ENCODE data around the gene CPB1. TPM values are rescaled to one million over a fixed set of nuclear protein-coding genes. Genes with fewer than 3 reads are reported as not detected.

CPB1 gene
- total RNA-seq, 2 donors from 2014 or later = 2.0 to 3.6 TPM

DNA sequence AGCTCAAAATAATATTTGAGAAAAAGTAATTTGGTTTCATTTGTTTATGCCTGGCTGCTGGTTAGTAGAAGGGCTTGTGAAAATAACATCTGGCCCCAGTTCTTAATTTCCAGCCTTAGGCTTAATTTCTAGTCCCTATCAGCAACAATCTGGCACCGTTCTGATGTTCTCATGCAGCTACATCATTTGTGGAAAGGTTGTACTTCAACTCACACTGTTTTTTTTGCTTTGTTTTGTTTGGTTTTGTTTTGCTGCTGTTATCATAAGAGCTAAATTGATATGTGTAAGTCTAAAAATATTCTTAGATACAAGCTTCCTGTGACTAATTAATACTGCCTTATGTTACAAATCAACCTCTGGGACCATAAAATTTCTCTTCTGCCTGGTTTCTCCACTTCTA, 46.4 kb downstream of the CPB1 start:
- intact Hi-C loops (cut with DNase I) = no loop called here

DNA sequence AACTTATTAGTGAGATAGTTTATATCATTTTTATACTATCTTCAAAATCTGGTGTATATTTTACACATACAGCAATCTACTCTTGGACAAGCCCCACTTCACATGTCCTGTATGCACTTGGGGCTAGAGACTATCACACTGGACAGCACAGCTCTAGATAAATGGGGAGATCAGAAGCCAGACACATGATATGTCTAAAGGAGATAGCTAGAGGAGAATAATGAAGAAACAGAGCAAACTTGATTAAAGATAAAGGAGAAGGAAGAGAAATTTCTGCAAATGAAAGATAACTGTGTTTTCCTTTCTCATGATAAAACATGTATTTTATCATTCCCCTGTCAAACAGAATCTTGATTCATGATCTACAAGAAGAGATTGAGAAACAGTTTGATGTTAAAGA, 50.5 kb downstream of the CPB1 start:
- no peak for DNase-seq (ENCODE audit: low spot score)
- intact Hi-C loops (cut with DNase I) = no loop called here

More for the DNA sequence above, 46.4 kb downstream of the CPB1 start:
- DNase-seq (ENCODE audit: low spot score) = no peak

- intact Hi-C loops (cut with DNase I) = no loop called here
- no peak for DNase-seq (ENCODE audit: low spot score)
Observed at GRCh38 chr3:148879256-148879655, 51.6 kb downstream of the CPB1 start.

DNA sequence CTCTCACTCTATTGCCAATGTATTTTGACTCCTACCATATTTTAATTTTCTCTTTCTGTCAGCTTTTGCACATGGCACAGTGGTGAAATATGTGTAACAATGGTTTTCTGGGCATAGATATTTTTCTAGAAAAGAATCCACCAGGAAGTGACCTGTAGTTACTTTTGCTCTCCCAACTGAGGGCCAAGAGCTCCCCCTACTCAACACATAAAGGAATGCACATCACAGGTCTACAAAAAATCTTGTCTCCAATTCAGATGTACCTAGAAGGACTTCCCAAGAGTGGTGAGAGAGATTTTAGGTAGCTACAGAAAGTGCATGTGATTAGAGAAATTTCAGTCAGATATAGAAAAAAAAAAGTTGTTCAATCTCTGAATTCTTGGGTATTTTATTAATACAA, 53.1 kb downstream of the CPB1 start:
- intact Hi-C loops (cut with DNase I) = no loop called here
- no peak for DNase-seq (ENCODE audit: low spot score)

DNA sequence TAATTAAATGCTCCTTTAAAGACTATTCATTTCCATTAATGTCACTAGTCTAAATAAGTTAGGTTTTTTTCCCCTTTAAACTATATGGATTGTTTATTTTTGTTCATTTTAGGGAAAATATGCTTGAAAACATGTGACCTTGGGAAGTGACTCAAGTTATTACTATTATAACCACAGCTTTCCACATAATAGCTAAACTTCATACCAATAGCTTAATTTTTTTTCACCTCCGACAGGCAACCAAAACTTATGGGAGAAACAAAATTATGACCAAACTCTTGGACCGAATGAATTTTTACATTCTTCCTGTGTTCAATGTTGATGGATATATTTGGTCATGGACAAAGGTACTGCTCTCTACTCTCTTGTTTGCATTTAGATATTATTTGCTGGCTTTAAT, 53.7 kb downstream of the CPB1 start:
- DNase-seq (ENCODE audit: low spot score) = no peak
- intact Hi-C loops (cut with DNase I) = no loop called here

GRCh38 chr3:148882288-148882687, 54.7 kb downstream of the CPB1 start:
- intact Hi-C loops (cut with DNase I) = no loop called here
- DNase-seq (ENCODE audit: low spot score) = no peak

DNA sequence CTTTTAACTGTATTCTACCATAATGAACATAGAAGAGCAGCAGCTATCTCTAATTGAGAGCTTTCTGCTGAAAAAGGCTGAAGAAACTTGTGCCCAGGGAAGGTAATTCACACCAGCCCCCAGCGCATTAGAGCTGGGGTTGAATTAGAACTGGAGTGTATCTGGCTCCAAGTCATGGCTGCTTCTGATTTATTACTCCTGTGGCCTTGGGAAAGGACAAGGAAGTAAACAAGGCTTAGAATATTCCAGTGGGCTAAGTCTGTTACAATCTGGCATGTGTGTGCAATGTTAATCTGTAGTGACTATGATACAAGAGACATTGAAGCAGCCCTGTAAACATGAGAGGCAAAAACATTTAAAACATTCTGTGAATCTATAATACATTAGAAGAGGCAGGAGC, 55.6 kb downstream of the CPB1 start:
- intact Hi-C loops (cut with DNase I) = no loop called here
- DNase-seq (ENCODE audit: low spot score) = no peak

- intact Hi-C loops (cut with DNase I) = no loop called here
- DNase-seq (ENCODE audit: low spot score) = no peak
Observed at GRCh38 chr3:148884261-148884660, 56.6 kb downstream of the CPB1 start.

DNA sequence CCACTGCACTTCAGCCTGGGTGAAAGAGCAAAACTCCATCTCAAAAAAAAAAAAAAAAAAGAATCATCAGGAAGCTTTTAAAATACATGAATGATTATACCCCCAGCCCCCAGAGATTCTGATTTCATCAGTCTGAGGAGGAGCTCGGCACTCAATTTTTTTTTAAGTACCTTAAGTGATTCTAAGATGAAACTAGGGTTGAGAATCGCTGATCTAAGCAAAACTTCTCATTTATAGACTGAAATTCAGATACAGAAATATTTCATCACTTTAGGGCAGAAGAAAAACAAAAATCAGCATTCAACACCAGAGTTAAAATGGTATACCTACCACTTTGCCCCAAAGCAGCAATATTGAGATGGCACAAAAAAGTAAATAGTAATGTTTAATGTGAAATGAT, 62.2 kb downstream of the CPB1 start:
- intact Hi-C loops (cut with DNase I) = no loop called here
- no peak for DNase-seq (ENCODE audit: low spot score)

- no peak for DNase-seq (ENCODE audit: low spot score)
- intact Hi-C loops (cut with DNase I) = no loop called here
Observed at GRCh38 chr3:148896062-148896461, 68.5 kb downstream of the CPB1 start.

- intact Hi-C loops (cut with DNase I) = no loop called here
- DNase-seq (ENCODE audit: low spot score) = no peak
Observed at GRCh38 chr3:148901987-148902791, 74.6 kb downstream of the CPB1 start.

DNA sequence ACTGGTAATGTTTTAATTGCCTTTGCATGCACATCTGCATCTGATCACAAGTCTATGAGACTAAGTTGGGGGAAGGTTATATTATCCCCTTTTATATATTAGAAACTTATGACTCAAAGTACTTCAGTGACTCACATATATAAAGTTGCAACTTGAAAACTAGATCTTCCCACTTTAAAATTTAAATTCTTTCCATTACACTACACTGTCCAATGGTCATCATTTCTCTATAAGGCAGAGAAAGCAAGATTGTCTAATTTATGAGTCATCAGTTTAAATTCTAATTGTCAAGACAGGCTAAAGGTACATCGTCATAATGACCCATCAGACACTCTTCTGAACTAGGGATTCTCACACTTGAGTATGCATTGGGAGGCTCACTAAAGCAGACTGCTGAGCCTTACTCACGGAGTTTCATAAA, 75.4 kb downstream of the CPB1 start:
- intact Hi-C loops (cut with DNase I) = no loop called here

GRCh38 chr3:148903941-148904340, 76.3 kb downstream of the CPB1 start:
- no peak for DNase-seq (ENCODE audit: low spot score)
- intact Hi-C loops (cut with DNase I) = no loop called here

More for the DNA sequence above, 75.4 kb downstream of the CPB1 start:
- DNase-seq (ENCODE audit: low spot score) = no peak

GRCh38 chr3:148906667-148907066, 79.1 kb downstream of the CPB1 start:
- DNase-seq (ENCODE audit: low spot score) = no peak

More at GRCh38 chr3:148906667-148907066, 79.1 kb downstream of the CPB1 start:
- intact Hi-C loops (cut with DNase I) = no loop called here

Other genes starting within 250 kb of the CPB1 start
- gene AGTR1, start 129.9 kb upstream of the CPB1 start, total RNA-seq = 1 to 10 TPM; 6.9 to 8.9 TPM
- 10 to 100 TPM in 1 of 2 donors, 1 to 10 TPM in 1; 7.1 to 16.1 TPM for gene CPA3, start 37.5 kb downstream of the CPB1 start, total RNA-seq
- gene GYG1, start 163.7 kb downstream of the CPB1 start, total RNA-seq = 100 to 1,000 TPM in 1 of 2 donors, 10 to 100 TPM in 1; 70.5 to 106 TPM